ENCODE data around the gene ZBTB20.

The ZBTB20 gene

GRCh38 chr3:115018694-115019093 lies 128.4 kb downstream of the ZBTB20 start:
- no peak for DNase-seq

GRCh38 chr3:115007966-115008365 lies 139.1 kb downstream of the ZBTB20 start:
- no peak for DNase-seq

- DNase-seq: no peak
These were observed 142.6 kb downstream of the ZBTB20 start for GRCh38 chr3:115004201-115005140.

- DNase-seq: no peak
These were observed 148.0 kb downstream of the ZBTB20 start for GRCh38 chr3:114998971-114999579.

GRCh38 chr3:114994554-114995341 lies 152.3 kb downstream of the ZBTB20 start:
- DNase-seq: no peak

- DNase-seq: no peak
These were observed 161.3 kb downstream of the ZBTB20 start for GRCh38 chr3:114985776-114986175.

- DNase-seq: no peak
These were observed 163.8 kb downstream of the ZBTB20 start for GRCh38 chr3:114983248-114983647.

GRCh38 chr3:114974387-114974786 lies 172.7 kb downstream of the ZBTB20 start:
- no peak for DNase-seq

GRCh38 chr3:114973536-114973935 lies 173.6 kb downstream of the ZBTB20 start:
- DNase-seq: peak in 2 of 3 experiments; percentile 35 to 65

GRCh38 chr3:114967168-114967567 lies 179.9 kb downstream of the ZBTB20 start:
- no peak for DNase-seq

- no peak for DNase-seq
These were observed 184.9 kb downstream of the ZBTB20 start for GRCh38 chr3:114962189-114962588.

- DNase-seq: no peak
These were observed 188.2 kb downstream of the ZBTB20 start for GRCh38 chr3:114958930-114959329.

- no peak for DNase-seq
These were observed 193.3 kb downstream of the ZBTB20 start for GRCh38 chr3:114953800-114954199.

- no peak for DNase-seq
These were observed 193.8 kb downstream of the ZBTB20 start for GRCh38 chr3:114953215-114953799.

GRCh38 chr3:114942773-114943172 lies 204.3 kb downstream of the ZBTB20 start:
- DNase-seq: no peak

GRCh38 chr3:114941626-114942309 lies 205.3 kb downstream of the ZBTB20 start:
- no peak for DNase-seq

- no peak for DNase-seq
These were observed 207.2 kb downstream of the ZBTB20 start for GRCh38 chr3:114939920-114940319.

GRCh38 chr3:114933407-114933806 lies 213.7 kb downstream of the ZBTB20 start:
- no peak for DNase-seq

- DNase-seq: no peak
These were observed 216.9 kb downstream of the ZBTB20 start for GRCh38 chr3:114929971-114930732.

GRCh38 chr3:114928989-114929640 lies 218.0 kb downstream of the ZBTB20 start:
- DNase-seq: peak in 1 of 3 experiments; percentile 7

- DNase-seq: no peak
These were observed 242.5 kb downstream of the ZBTB20 start for GRCh38 chr3:114904633-114905032.
